Right kidney (tissue), 1 donor: ENCODE measurements around the gene PRAC1.
"Not testable (repeated sequence)": the region's sequence is repeated elsewhere in the genome, so short reads cannot be mapped to it uniquely, and the experiment has no call there.

Experiments
- DNase-seq: peaks from one replicate; pipeline ENCODE4 v3.0.0-alpha.2; 2016

PRAC1 gene

GRCh38 chr17:48726916-48727286 lies 4.6 kb upstream of the PRAC1 start:
- DNase-seq, result no peak

GRCh38 chr17:48726114-48726915 lies 4.0 kb upstream of the PRAC1 start:
- DNase-seq, result peak; percentile 55

GRCh38 chr17:48725288-48726064 lies 3.2 kb upstream of the PRAC1 start:
- DNase-seq, result peak; percentile 65

GRCh38 chr17:48725004-48725287 lies 2.6 kb upstream of the PRAC1 start:
- no peak for DNase-seq

- DNase-seq, result peak; percentile 83
Measured at GRCh38 chr17:48724251-48725003, 2.1 kb upstream of the PRAC1 start.

- DNase-seq, result peak; percentile 65
Measured at GRCh38 chr17:48723423-48724250, 1.3 kb upstream of the PRAC1 start.

- DNase-seq, result no peak
Measured at GRCh38 chr17:48722915-48723422, 651 bp upstream of the PRAC1 start, which contains the start of gene PRAC2. PRAC2 (plus strand) TSS chr17:48723185; CDS start chr17:48724411, 1,226 bp downstream.

GRCh38 chr17:48721009-48721402 lies 1.3 kb downstream of the PRAC1 start:
- DNase-seq, result no peak

- no peak for DNase-seq
Measured at GRCh38 chr17:48720266-48721008, 1.9 kb downstream of the PRAC1 start.

GRCh38 chr17:48719642-48720265 lies 2.6 kb downstream of the PRAC1 start:
- peak; percentile 67 for DNase-seq

- peak; percentile 87 for DNase-seq
Measured at GRCh38 chr17:48718761-48719641, 3.3 kb downstream of the PRAC1 start.

GRCh38 chr17:48718227-48718760 lies 4.0 kb downstream of the PRAC1 start:
- peak; percentile 86 for DNase-seq

GRCh38 chr17:48717367-48718226 lies 4.7 kb downstream of the PRAC1 start:
- DNase-seq, result peak; percentile 51

GRCh38 chr17:48716549-48716948 lies 5.8 kb downstream of the PRAC1 start:
- not testable (repeated sequence) for DNase-seq

- no peak for DNase-seq
Measured at GRCh38 chr17:48715496-48716399, 6.6 kb downstream of the PRAC1 start.

GRCh38 chr17:48711128-48711527 lies 11.2 kb downstream of the PRAC1 start:
- no peak for DNase-seq
